GM23248 (cell line): ENCODE measurements around the gene CCL17.

Experiments used
- EZH2 ChIP-seq: fragments of 200-600 bp; sonication (generic); IDR thresholded peaks from 2 replicates; pipeline ENCODE4 v1.6.1; 2018; ENCODE audit warnings: antibody characterized with exemption, mild to moderate bottlenecking; ENCODE audit not compliant: insufficient read depth, poor library complexity, severe bottlenecking
- EZH2phosphoT487 ChIP-seq: fragments of 200-600 bp; sonication (generic); IDR thresholded peaks from 2 replicates; pipeline ENCODE4 v1.6.1; 2018; ENCODE audit warnings: antibody characterized with exemption, moderate library complexity, mild to moderate bottlenecking, low read depth; ENCODE audit not compliant: insufficient read depth

GRCh38 chr16:57452021-57452420, 47.5 kb downstream of the CCL17 start:
- TF ChIP-seq EZH2 (no peak), EZH2phosphoT487 (no peak)
